ENCODE results near the gene FCN1. TPM values are rescaled to one million over a fixed set of nuclear protein-coding genes. Genes with fewer than 3 reads are reported as not detected.

FCN1 gene
- total RNA-seq, 4 donors from 2014 or later, result 0.72 to 2.9 (median 1.1) TPM

DNA sequence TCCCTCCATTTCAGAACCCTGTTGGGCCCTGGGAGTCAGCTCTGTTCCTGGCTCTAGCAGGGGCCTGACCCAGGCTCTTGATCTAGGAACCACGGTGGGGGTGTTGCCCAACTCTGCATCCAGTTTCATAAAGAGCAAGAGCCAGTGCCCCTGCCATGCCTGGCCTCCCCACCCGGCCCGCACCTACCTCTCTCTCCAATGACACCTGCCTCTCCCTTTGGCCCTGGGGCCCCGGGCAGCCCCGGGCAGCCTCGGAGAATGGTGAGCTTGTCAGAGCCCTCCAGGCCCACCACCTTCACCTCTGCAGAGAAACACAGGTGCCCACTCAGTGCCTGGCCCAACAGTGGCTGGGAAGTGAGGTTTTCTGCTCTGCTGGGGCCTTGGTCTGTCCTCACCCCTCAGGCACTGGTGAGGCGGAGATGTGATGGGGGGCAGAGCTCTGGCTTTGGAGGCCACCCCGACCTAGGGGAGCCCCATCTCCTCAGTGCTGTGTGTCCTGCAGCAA is 1.5 kb downstream of the FCN1 start:
- H3K4me3 ChIP-seq (ENCODE audit: low read depth, poor library complexity, severe bottlenecking), result no peak overlapping the region
- intact Hi-C loops (cut with DNase I; ENCODE audit: low total_unique reads), result no loop called here
- TF ChIP-seq POLR2A (IDR thresholded peaks at IDR 0.05), result no peak
- TF ChIP-seq, protein P1, sequence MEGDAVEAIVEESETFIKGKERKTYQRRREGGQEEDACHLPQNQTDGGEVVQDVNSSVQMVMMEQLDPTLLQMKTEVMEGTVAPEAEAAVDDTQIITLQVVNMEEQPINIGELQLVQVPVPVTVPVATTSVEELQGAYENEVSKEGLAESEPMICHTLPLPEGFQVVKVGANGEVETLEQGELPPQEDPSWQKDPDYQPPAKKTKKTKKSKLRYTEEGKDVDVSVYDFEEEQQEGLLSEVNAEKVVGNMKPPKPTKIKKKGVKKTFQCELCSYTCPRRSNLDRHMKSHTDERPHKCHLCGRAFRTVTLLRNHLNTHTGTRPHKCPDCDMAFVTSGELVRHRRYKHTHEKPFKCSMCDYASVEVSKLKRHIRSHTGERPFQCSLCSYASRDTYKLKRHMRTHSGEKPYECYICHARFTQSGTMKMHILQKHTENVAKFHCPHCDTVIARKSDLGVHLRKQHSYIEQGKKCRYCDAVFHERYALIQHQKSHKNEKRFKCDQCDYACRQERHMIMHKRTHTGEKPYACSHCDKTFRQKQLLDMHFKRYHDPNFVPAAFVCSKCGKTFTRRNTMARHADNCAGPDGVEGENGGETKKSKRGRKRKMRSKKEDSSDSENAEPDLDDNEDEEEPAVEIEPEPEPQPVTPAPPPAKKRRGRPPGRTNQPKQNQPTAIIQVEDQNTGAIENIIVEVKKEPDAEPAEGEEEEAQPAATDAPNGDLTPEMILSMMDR (IDR thresholded peaks at IDR 0.05), result no peak
- peak in 1 of 2 donors; percentile 50 for DNase-seq (ENCODE audit: low spot score in 2 of 2)
- 79 to 85% methylated on average over 8 of the region's 8 CpGs for WGBS, 2 donors

DNA sequence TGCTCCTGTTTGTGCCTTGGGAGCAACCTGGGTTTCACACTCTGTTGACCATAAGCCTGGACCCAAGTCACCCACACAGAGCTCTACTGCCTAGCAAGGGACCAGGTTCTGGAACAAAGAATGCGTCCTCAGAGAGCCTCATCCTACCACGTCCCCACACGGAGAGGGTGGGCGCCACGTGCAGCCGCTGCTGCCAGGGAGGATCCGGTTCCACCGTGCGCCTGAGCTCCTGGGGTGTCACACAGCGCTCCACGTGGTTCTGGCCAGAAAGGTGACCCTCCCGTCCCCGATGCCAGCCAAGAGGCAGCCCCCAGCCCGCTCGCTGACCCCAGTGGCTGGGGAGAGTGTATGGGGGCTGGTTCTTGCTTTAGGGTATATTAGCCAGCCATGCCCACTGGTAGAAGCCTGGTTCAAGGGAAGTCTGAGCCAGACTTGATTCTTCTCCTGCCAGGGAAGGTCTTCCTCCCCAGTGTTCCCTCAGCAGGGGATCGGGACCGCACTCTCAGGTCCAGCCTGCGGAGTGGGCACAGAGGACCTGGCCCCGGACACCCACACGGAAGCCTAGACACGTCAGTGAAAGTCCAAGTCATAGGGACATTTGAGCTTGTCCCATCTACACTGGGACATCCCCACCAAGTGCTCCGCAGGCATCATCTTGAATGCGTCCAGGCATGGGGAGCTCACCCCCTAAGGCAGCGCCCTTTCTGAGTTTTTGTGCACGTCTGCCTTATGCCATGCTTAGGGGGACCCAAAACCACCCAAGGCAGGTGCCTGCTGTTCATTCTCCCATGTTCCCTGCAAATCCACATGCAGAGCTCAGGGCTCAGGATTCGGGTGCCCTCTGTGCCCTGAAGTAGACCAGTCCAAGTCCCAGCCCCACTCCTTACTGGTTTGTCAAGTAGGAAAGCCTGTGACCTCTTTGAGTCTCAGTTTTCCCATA is 2.4 kb downstream of the FCN1 start:
- WGBS, 2 donors, result 86% methylated on average over 24 to 26 of the region's 26 CpGs
- TF ChIP-seq, protein P1 (IDR thresholded peaks at IDR 0.05), result no peak
- TF ChIP-seq POLR2A (IDR thresholded peaks at IDR 0.05), result no peak
- no peak overlapping the region for H3K4me3 ChIP-seq (ENCODE audit: low read depth, poor library complexity, severe bottlenecking)
- intact Hi-C loops (cut with DNase I; ENCODE audit: low total_unique reads), result no loop called here
- DNase-seq (ENCODE audit: low spot score in 2 of 2), result peak in 1 of 2 donors; percentile 78

DNA sequence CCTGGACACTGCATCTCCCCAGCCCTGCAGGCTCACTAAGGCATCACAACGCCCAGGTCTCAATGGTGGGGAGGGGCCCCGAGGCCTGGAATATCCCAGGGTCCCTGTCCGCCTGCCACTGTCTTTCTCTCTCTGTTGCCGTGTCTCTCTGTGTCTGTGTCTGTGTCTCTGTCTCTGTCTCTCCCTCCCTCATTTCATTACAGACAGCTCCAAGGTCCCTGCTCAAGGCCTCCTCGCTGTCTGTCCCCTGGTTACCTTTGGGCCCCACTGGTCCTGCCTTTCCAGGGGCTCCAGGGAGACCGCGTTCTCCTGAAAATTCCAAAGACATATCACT is 3.2 kb downstream of the FCN1 start:
- peak in 1 of 2 donors; percentile 68 for DNase-seq (ENCODE audit: low spot score in 2 of 2)
- TF ChIP-seq, protein P1 (IDR thresholded peaks at IDR 0.05), result no peak
- TF ChIP-seq POLR2A (IDR thresholded peaks at IDR 0.05), result no peak
- intact Hi-C loops (cut with DNase I; ENCODE audit: low total_unique reads), result no loop called here
- H3K4me3 ChIP-seq (ENCODE audit: low read depth, poor library complexity, severe bottlenecking), result no peak overlapping the region
- 72 to 81% methylated on average over 7 of the region's 7 CpGs for WGBS, 2 donors

DNA sequence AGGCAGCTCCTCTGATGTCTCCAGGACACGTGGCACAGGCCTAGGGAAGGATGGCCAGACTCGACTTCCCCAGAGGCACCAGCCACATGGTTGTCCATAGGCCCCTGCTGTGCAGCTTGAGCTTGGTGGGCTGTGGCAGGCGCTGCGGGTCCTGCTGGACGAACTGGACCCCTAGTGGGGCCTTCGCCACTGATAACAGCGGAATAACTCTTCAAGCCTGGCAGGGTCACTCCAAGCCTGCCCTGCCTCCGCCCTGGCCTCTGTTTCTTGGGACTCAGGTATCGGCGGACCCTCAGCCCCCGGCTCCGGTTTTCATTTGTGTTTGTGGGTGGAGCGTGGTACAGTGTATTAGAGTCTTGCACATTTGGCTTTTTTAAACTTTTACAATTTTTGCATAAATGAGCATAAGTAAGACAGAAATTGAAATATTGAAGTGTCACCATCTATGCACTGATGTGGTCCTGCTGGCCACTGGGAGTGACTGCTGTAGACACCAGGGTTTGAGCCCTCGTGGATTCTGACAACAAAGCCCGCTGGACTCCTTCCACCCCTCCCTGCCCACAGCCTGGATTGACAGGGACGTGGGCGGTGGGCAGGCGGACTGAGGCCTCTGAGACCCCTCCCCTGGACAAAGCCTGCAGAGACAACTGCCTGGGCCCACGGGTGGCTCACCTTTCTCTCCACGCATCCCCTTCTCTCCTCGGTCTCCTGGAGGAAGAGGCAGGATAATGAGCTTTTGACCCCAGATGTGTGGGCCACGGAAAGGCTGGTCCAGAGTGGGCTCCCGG is 3.8 kb downstream of the FCN1 start:
- no peak overlapping the region for H3K4me3 ChIP-seq (ENCODE audit: low read depth, poor library complexity, severe bottlenecking)
- intact Hi-C loops (cut with DNase I; ENCODE audit: low total_unique reads), result no loop called here
- TF ChIP-seq, protein P1 (IDR thresholded peaks at IDR 0.05), result no peak
- TF ChIP-seq POLR2A (IDR thresholded peaks at IDR 0.05), result no peak
- DNase-seq (ENCODE audit: low spot score in 2 of 2), result peak in 1 of 2 donors; percentile 81
- 86 to 87% methylated on average over 22 to 23 of the region's 23 CpGs for WGBS, 2 donors

DNA sequence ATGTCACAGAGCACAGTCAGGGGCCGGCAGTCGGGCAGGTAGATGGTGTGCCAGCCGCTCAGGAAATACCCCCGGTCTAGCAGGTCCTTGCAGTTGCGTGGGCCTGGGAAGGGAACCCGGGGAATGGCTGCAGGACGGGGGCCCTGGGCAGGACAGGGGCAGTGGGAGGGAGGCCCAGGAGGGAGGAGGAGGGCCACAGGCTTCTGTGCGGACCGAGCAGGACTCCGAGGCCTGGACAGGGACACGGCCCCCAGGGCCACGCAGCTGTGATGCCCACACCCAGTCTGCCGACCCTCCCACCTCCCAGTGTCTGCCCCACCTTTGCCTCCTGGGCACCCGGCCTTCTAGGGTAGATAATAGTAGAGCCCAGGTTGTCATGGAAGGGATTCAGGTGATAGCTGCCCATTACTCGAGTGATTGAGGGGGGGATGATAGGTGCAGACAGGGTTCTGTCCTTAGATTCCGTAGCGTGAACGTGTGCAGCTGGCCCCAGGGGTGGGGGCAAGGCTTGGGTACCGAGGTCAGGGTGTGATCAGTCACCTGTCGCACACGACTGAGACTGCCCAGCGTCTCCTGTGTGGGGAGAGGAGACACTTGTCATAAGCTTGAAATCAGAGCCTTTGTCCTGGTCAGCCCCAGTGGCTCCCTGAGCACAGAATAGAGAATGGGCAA is 4.5 kb downstream of the FCN1 start:
- 80 to 81% methylated on average over 20 to 22 of the region's 22 CpGs for WGBS, 2 donors
- no peak for TF ChIP-seq POLR2A (IDR thresholded peaks at IDR 0.05)
- TF ChIP-seq, protein P1 (IDR thresholded peaks at IDR 0.05), result no peak
- H3K4me3 ChIP-seq (ENCODE audit: low read depth, poor library complexity, severe bottlenecking), result no peak overlapping the region
- intact Hi-C loops (cut with DNase I; ENCODE audit: low total_unique reads), result no loop called here
- DNase-seq (ENCODE audit: low spot score in 2 of 2), result peak in 1 of 2 donors; percentile 42
